BLaER1 (cell line): ENCODE measurements around the gene BTBD10.

Experiments used
- H3K27ac ChIP-seq: shearing (Covaris generic); formaldehyde crosslinking; 2 replicates; pipeline ENCODE4 v1.8.1; 2022
- H3K27me3 ChIP-seq: shearing (Covaris generic); formaldehyde crosslinking; 2 replicates; pipeline ENCODE4 v1.8.1; 2022
- H3K36me3 ChIP-seq: shearing (Covaris generic); formaldehyde crosslinking; 2 replicates; pipeline ENCODE4 v1.8.1; 2022
- H3K4me1 ChIP-seq: shearing (Covaris generic); formaldehyde crosslinking; 2 replicates; pipeline ENCODE4 v1.8.1; 2022
- H3K4me2 ChIP-seq: shearing (Covaris generic); formaldehyde crosslinking; 2 replicates; pipeline ENCODE4 v1.8.1; 2022
- H3K4me3 ChIP-seq: shearing (Covaris generic); formaldehyde crosslinking; 2 replicates; pipeline ENCODE4 v1.8.1; 2022
- H3K9ac ChIP-seq: shearing (Covaris generic); formaldehyde crosslinking; 2 replicates; pipeline ENCODE4 v1.8.1; 2022
- H3K9me3 ChIP-seq: shearing (Covaris generic); formaldehyde crosslinking; 2 replicates; pipeline ENCODE4 v1.8.1; 2022
- H4K20me1 ChIP-seq: shearing (Covaris generic); formaldehyde crosslinking; 2 replicates; pipeline ENCODE4 v1.8.1; 2022
- Cebpa-rat ChIP-seq: shearing (Covaris generic); IDR thresholded peaks from 2 replicates; pipeline ENCODE4 v1.8.1; 2022

BTBD10 gene

DNA sequence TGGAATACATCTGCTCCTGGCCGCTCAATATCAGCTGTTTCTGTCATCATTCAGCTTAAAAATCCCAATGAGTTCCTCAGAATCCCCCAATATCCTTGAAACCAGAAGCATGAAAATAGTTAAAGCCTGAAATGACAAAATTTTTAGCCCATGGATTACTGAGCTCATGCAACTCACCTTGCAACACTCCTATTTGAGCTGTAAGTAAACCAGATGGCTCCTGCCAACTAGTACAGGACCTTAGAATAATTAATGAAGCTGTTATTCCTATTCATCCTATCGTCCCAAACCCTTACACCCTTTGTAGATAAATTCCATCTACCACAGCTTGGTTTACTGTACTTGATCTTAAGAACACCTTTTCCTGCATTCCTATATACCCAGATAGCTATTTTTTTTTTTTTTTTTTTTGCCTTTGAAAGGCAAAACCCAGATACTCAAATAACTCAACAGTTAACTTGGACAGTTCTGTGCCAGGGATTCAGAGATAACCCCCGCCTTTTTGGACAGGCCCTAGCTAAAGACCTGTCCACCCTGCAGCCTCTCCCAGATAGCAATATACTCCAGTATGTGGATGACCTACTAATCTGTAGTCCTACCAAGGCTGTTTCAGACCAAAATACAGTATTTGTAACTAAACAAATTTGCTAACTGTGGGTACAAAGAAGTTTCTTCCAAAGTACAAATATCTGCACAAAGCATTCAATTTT, 10.1 kb upstream of the BTBD10 start:
- TF ChIP-seq Cebpa-rat: no peak
- H3K27ac ChIP-seq: no peak overlapping the region
- H3K4me1 ChIP-seq: no peaks in the 10 kb centered on the region
- H3K4me2 ChIP-seq: no peak overlapping the region
- no peak overlapping the region for H3K9ac ChIP-seq
- no peak overlapping the region for H3K4me3 ChIP-seq
- H3K27me3 ChIP-seq: no peaks in the 10 kb centered on the region
- H4K20me1 ChIP-seq: no peaks in the 10 kb centered on the region
- no peaks in the 10 kb centered on the region for H3K36me3 ChIP-seq
- no peaks in the 10 kb centered on the region for H3K9me3 ChIP-seq

DNA sequence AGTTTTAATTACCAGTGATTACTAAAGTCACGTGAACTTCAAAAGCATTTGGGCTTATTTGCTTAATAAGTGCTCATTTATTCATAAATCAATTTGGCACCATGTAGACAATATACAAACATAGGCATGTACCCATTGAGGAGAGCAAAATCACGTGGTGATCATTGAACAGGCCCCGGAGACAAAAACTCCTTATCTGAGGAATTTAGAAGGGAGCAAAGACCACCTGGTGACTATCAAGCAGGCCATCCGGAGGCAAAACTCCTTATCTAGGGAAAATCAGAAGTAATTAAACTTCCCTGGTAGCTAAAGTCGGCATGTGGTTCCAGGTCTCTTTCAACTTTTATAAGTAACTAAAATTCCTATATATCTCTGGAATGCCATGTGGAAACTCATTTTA, 5.7 kb upstream of the BTBD10 start:
- no peak for TF ChIP-seq Cebpa-rat
- no peaks in the 10 kb centered on the region for H4K20me1 ChIP-seq
- H3K4me2 ChIP-seq: no peak overlapping the region
- no peaks in the 10 kb centered on the region for H3K27me3 ChIP-seq
- no peak overlapping the region for H3K4me3 ChIP-seq
- no peak overlapping the region for H3K9ac ChIP-seq
- H3K9me3 ChIP-seq: no peaks in the 10 kb centered on the region
- no peak overlapping the region for H3K27ac ChIP-seq
- H3K36me3 ChIP-seq: no peaks in the 10 kb centered on the region
- H3K4me1 ChIP-seq: peaks cover 5% of the 10 kb centered on the region

DNA sequence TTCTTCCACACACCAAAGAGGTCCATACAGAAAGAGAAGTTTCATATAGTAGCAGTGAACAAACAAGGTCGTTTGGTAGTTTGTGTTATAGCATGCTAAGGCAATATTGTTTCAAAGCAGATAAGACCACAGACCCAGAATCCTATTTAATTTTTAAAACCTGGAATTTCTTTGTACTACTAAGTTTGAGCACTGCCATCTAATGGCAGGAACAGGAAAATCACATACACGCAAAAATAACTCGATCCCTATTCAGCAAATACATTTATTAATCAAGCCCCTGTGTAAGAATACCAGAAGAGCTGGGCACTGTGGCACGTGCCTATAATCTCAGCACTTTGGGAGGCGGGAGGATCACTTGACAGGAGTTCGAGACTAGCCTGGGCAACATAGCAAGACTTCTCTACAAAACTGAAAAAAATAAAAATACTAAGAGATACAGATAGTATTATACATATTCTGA, 2.9 kb upstream of the BTBD10 start:
- H3K9me3 ChIP-seq: no peaks in the 10 kb centered on the region
- H3K4me1 ChIP-seq: peaks cover 22% of the 10 kb centered on the region
- no peaks in the 10 kb centered on the region; the same call in 1 of the 2 replicates for H4K20me1 ChIP-seq
- H3K27ac ChIP-seq: no peak overlapping the region
- no peaks in the 10 kb centered on the region for H3K36me3 ChIP-seq
- H3K27me3 ChIP-seq: no peaks in the 10 kb centered on the region
- H3K4me2 ChIP-seq: no peak overlapping the region
- H3K9ac ChIP-seq: no peak overlapping the region
- H3K4me3 ChIP-seq: no peak overlapping the region
- TF ChIP-seq Cebpa-rat: no peak

DNA sequence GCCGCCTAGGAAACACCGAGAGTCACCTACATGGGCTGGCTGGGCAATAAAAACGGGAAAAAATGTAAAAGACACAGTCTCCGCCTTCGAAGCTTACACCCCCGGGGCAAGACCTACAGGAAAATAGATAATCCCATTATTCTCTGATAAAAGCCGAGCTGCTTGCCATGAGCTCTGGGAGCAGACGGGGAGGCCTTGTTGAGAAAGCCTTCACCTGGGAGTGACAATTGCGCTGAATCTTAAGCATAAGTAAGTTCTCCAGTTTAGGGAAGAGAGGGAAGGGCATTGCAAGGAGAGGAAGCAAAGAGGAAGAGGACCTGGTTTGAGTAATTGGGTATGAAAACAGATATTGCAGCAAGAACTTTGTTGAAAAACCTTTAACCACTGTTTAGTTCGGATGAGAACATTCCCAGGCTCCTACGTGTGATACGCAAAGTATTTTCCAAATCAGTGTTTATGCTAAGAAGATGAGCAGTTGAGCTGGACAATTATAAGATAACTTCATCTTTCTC, 813 bp upstream of the BTBD10 start:
- Histone ChIP-seq H3K27ac (peak overlapping the region; percentile 92), H4K20me1 (peaks cover 13% of the 10 kb centered on the region), H3K27me3 (no peaks in the 10 kb centered on the region), H3K4me2 (peak overlapping the region; percentile 85), H3K9me3 (no peaks in the 10 kb centered on the region), H3K36me3 (peaks cover 11% of the 10 kb centered on the region; the same call in 1 of the 2 replicates), H3K4me1 (peaks cover 24% of the 10 kb centered on the region), H3K4me3 (peak overlapping the region; percentile 96), H3K9ac (peak overlapping the region; percentile 88)
- TF ChIP-seq Cebpa-rat: no peak

DNA sequence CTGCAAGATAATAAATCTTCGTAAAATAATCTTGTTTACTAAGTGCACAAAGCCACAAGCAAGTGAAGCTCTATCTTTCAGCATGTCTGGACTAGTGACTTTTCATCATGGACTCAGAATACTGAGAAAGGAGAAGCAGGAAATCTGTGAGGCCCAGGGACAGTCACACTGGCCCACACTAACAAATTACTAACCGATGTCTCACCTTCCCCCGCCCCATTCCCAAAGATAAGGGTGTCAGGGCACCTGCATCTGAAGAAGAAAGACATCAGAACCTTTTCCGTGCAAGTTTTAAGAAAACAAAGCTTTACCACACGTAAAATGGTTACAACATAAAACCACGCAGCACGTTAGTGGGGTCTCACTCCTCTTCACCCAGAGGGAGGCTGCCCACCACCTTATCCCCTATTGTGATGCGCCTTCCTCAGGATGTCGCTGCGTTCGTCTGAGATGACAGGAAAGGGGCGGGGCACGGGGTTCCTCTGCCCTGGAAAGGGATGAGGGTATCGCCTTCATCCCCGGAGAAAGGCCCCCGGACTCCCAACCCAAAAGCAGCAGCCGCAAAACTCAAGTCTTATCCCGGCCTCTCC, 616 bp downstream of the BTBD10 start:
- H4K20me1 ChIP-seq: peaks cover 13% of the 10 kb centered on the region
- peaks cover 11% of the 10 kb centered on the region; the same call in 1 of the 2 replicates for H3K36me3 ChIP-seq
- peaks cover 24% of the 10 kb centered on the region for H3K4me1 ChIP-seq
- peak overlapping the region; percentile 92 for H3K27ac ChIP-seq
- peak overlapping the region; percentile 96 for H3K4me3 ChIP-seq
- H3K9me3 ChIP-seq: no peaks in the 10 kb centered on the region
- no peaks in the 10 kb centered on the region for H3K27me3 ChIP-seq
- TF ChIP-seq Cebpa-rat: no peak
- H3K4me2 ChIP-seq: peak overlapping the region; percentile 76
- peak overlapping the region; percentile 88 for H3K9ac ChIP-seq

DNA sequence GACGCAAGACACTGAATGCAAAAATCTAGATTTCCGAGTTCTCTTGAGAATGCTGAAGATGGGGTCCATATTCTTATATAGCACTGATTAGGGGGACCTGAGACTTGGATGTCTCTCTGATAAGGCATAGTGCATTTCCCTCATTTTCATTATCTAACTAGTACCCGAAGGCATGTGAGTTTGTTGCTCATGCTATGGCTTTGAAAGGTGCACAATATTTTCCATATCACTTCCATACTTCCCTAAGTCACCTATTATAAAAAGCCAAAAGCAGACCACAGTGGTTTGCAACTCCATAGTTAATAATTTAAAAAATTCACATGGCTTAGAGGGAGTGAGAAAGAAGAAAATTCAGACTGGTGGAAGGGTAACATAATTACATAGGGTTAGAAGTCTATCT, 1.7 kb downstream of the BTBD10 start:
- H4K20me1 ChIP-seq: peaks cover 18% of the 10 kb centered on the region
- peak overlapping the region; percentile 76 for H3K4me2 ChIP-seq
- H3K9me3 ChIP-seq: 0 out of 2 replicates have a peak, but pooled peaks cover 3% of the 10 kb centered on the region
- no peak overlapping the region for H3K9ac ChIP-seq
- H3K36me3 ChIP-seq: peaks cover 11% of the 10 kb centered on the region; the same call in 1 of the 2 replicates
- no peak overlapping the region for H3K4me3 ChIP-seq
- TF ChIP-seq Cebpa-rat: no peak
- no peaks in the 10 kb centered on the region for H3K27me3 ChIP-seq
- H3K4me1 ChIP-seq: peaks cover 24% of the 10 kb centered on the region
- no peak overlapping the region for H3K27ac ChIP-seq

DNA sequence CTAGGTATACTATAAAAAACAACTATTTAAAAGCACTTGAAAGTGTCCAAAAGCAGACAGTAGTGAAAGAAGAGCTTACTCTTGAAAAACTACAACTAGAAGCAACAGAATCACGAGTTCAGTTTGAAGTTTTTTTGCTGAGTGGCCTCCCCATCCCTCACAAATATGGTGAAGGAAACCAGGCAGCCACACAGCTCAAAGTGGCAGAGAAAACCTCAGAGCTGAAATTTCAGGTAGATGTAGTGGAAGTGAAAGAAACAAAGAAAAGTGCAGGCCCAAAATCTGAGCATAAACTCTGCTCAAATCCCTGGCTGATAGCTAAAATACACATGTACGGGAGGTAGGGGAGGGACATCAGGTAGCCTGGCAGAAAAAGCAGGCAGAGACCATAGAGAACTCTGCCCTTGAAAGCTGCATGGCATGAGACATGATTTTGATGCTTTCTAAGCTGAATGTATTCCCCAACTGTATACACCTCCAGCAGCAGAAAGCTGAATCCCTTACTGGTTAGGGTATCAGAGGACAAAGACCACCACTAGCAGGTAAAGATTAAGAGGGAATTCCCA, 12.1 kb downstream of the BTBD10 start:
- Histone ChIP-seq H3K9ac (no peak overlapping the region), H3K27me3 (no peaks in the 10 kb centered on the region), H3K4me1 (no peaks in the 10 kb centered on the region; the same call in 1 of the 2 replicates), H3K4me2 (no peak overlapping the region), H3K27ac (no peak overlapping the region), H4K20me1 (peaks cover 19% of the 10 kb centered on the region), H3K36me3 (peaks cover 10% of the 10 kb centered on the region; the same call in 1 of the 2 replicates), H3K4me3 (no peak overlapping the region), H3K9me3 (peaks cover 33% of the 10 kb centered on the region)
- TF ChIP-seq Cebpa-rat: no peak

DNA sequence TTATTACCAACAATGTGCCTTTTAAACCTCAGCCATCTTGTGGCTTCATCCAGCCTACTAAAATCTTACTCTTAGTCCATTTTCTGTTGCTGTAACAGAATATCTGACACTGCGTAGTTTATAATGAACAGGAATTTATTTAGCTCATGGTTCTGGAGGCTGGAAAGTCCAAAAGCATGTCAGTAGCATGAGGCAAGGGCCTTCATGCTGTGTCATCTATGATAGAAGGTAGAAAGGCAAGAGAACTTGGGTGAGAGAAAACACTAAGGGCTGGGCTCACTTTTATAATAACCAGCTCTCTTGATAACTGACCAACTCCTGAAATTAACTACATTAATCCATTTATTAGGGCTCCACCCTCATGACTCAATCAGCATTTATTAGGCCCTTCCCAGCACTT, 13.5 kb downstream of the BTBD10 start:
- Histone ChIP-seq H3K4me1 (no peaks in the 10 kb centered on the region; the same call in 1 of the 2 replicates), H3K27ac (no peak overlapping the region), H3K4me2 (no peak overlapping the region), H4K20me1 (peaks cover 32% of the 10 kb centered on the region), H3K27me3 (no peaks in the 10 kb centered on the region), H3K36me3 (peaks cover 10% of the 10 kb centered on the region; the same call in 1 of the 2 replicates), H3K9ac (no peak overlapping the region), H3K9me3 (peaks cover 33% of the 10 kb centered on the region), H3K4me3 (no peak overlapping the region)
- TF ChIP-seq Cebpa-rat: no peak

DNA sequence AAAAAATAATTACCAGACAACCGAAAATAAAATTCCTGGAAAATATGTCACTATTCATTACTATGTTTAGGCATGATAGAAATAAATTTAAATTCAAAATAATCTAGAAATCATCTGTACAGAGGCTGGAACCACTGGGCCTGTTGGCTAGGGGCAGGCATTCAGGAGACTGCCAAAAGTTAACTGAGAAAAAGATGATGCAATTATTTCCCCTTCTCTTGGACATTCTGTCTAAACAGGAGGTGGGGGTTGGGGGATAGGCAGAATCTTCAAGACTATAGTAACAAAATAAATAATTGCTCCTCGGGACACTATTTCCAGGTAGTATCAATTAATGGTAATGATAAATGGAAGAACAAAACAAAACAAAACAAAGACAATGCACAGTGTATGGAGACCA, 14.1 kb downstream of the BTBD10 start:
- Histone ChIP-seq H3K27me3 (no peaks in the 10 kb centered on the region), H3K4me3 (no peak overlapping the region), H3K36me3 (peaks cover 9% of the 10 kb centered on the region; the same call in 1 of the 2 replicates), H3K9ac (no peak overlapping the region), H3K4me1 (no peaks in the 10 kb centered on the region; the same call in 1 of the 2 replicates), H3K27ac (no peak overlapping the region), H3K4me2 (no peak overlapping the region), H4K20me1 (peaks cover 32% of the 10 kb centered on the region), H3K9me3 (peaks cover 32% of the 10 kb centered on the region)
- TF ChIP-seq Cebpa-rat: no peak

DNA sequence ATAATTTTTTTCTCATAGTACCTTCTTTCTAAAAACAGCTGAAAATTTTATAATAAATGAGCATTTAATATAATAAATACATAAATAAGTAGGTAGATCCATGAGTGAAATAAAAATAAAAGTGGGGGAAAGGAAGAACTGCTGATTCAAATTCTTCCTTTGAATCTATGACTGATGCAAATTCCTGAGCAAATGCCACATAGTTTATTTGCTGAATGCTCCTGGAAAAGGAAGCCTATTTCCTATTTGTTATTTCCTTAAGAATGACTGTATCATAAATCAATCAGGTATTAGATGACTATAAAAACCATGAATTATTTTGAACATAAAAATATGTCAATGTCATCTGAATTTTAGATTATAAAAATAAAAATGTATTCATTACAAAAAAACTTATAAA, 16.6 kb downstream of the BTBD10 start:
- H3K27me3 ChIP-seq: no peaks in the 10 kb centered on the region
- H3K4me3 ChIP-seq: no peak overlapping the region
- TF ChIP-seq Cebpa-rat: no peak
- no peak overlapping the region for H3K27ac ChIP-seq
- 0 out of 2 replicates have a peak, but pooled peaks cover 5% of the 10 kb centered on the region for H3K36me3 ChIP-seq
- peaks cover 40% of the 10 kb centered on the region for H4K20me1 ChIP-seq
- H3K9ac ChIP-seq: no peak overlapping the region
- H3K4me2 ChIP-seq: no peak overlapping the region
- peaks cover 21% of the 10 kb centered on the region for H3K9me3 ChIP-seq
- H3K4me1 ChIP-seq: no peaks in the 10 kb centered on the region; the same call in 1 of the 2 replicates
